Naive B cell (primary cell): ENCODE measurements around the gene SCN8A. TPM values are rescaled to one million over a fixed set of nuclear protein-coding genes. Genes with fewer than 3 reads are reported as not detected.

Experiments used
- ATAC-seq, 2 donors: fragments of 150-1000 bp; cut with Tn5 transposase; 2 replicates each; pipeline ENCODE4 v1.10.0; 2021; ENCODE audit warnings: low read depth in 2 of 2, mild to moderate bottlenecking in 2 of 2, moderate library complexity in 2 of 2
- DNase-seq: peaks from one replicate; pipeline ENCODE4 v3.0.0; 2022
- H3K27ac Mint-ChIP-seq, 6 donors: one replicate each; pipeline ENCODE4 v1.8.0; 2020 to 2022; ENCODE audit warnings: mild to moderate bottlenecking in 6 of 6, mixed read lengths in 6 of 6, moderate library complexity in 5 of 6, inconsistent platforms in 2 of 6
- H3K27me3 Mint-ChIP-seq, 3 donors: one replicate each; pipeline ENCODE4 v1.8.0; 2021 to 2022; ENCODE audit warnings: mixed read lengths in 3 of 3, mild to moderate bottlenecking in 1 of 3
- H3K36me3 Mint-ChIP-seq, 2 donors: one replicate each; pipeline ENCODE4 v1.8.0; 2020 to 2022; ENCODE audit warnings: mixed read lengths in 2 of 2, inconsistent platforms in 1 of 2, mild to moderate bottlenecking in 1 of 2
- H3K4me1 Mint-ChIP-seq, 3 donors: one replicate each; pipeline ENCODE4 v1.8.0; 2020 to 2022; ENCODE audit warnings: mixed read lengths in 3 of 3, inconsistent platforms in 1 of 3, mild to moderate bottlenecking in 1 of 3, moderate library complexity in 1 of 3
- H3K4me3 Mint-ChIP-seq, 8 donors: one replicate each; pipeline ENCODE4 v1.8.0; 2020 to 2022; ENCODE audit warnings: mild to moderate bottlenecking in 8 of 8, mixed read lengths in 8 of 8, moderate library complexity in 8 of 8, inconsistent platforms in 2 of 8
- H3K9me3 Mint-ChIP-seq, 7 donors: one replicate each; pipeline ENCODE4 v1.8.0; 2020 to 2022; ENCODE audit warnings: mixed read lengths in 7 of 7, mild to moderate bottlenecking in 5 of 7, inconsistent platforms in 2 of 7, moderate library complexity in 1 of 7
- polyA plus RNA-seq, 6 donors: library from polyadenylated mRNA; unstranded; fragments of 300-500 nt; fragmentation: Illumina TruSeq; gene quantifications; one replicate each; pipeline ENCODE4 v1.2.3, GENCODE V29; 2021; ENCODE audit warnings: low read depth in 6 of 6

SCN8A gene
- polyA plus RNA-seq, 6 donors from 2014 or later = 0.08 to 0.83 (median 0.37) TPM

- ATAC-seq = no peak
- DNase-seq = no peak
- Mint-ChIP-seq H3K27me3 (peaks cover 9 to 30% (median 18%) of the 10 kb centered on the region in 3 donors), H3K4me3 (no peak overlapping the region), H3K27ac (no peak overlapping the region), H3K36me3 (no peaks in the 10 kb centered on the region), H3K4me1 (no peaks in the 10 kb centered on the region), H3K9me3 (no peaks in the 10 kb centered on the region)
Observed at GRCh38 chr12:51749206-51749985, 158.4 kb downstream of the SCN8A start.

GRCh38 chr12:51749986-51750317 is 158.9 kb downstream of the SCN8A start:
- H3K27me3 Mint-ChIP-seq = peaks cover 4 to 24% (median 14%) of the 10 kb centered on the region in 3 donors

GRCh38 chr12:51751661-51752060 is 160.6 kb downstream of the SCN8A start:
- DNase-seq (no peak), ATAC-seq (no peak)
- no peak overlapping the region for H3K27ac Mint-ChIP-seq
- no peaks in the 10 kb centered on the region for H3K9me3 Mint-ChIP-seq
- H3K4me1 Mint-ChIP-seq = no peaks in the 10 kb centered on the region
- H3K36me3 Mint-ChIP-seq = no peaks in the 10 kb centered on the region
- peaks cover 7 to 35% (median 12%) of the 10 kb centered on the region in 3 donors for H3K27me3 Mint-ChIP-seq
- no peak overlapping the region for H3K4me3 Mint-ChIP-seq

More at GRCh38 chr12:51749986-51750317, 158.9 kb downstream of the SCN8A start:
- H3K4me3 Mint-ChIP-seq = no peak overlapping the region
- H3K27ac Mint-ChIP-seq = no peak overlapping the region
- H3K4me1 Mint-ChIP-seq = no peaks in the 10 kb centered on the region
- ATAC-seq (no peak), DNase-seq (no peak)
- no peaks in the 10 kb centered on the region for H3K9me3 Mint-ChIP-seq
- no peaks in the 10 kb centered on the region for H3K36me3 Mint-ChIP-seq

GRCh38 chr12:51752234-51752889 is 161.3 kb downstream of the SCN8A start:
- Mint-ChIP-seq H3K27me3 (peaks cover 7 to 36% (median 14%) of the 10 kb centered on the region in 3 donors), H3K9me3 (no peaks in the 10 kb centered on the region), H3K27ac (no peak overlapping the region), H3K4me3 (no peak overlapping the region), H3K4me1 (no peaks in the 10 kb centered on the region), H3K36me3 (no peaks in the 10 kb centered on the region)
- ATAC-seq = no peak
- no peak for DNase-seq

GRCh38 chr12:51753980-51754675 is 163.1 kb downstream of the SCN8A start:
- no peak overlapping the region for H3K4me3 Mint-ChIP-seq
- no peaks in the 10 kb centered on the region for H3K4me1 Mint-ChIP-seq
- DNase-seq (no peak), ATAC-seq (no peak)
- H3K9me3 Mint-ChIP-seq = no peaks in the 10 kb centered on the region
- no peak overlapping the region for H3K27ac Mint-ChIP-seq
- H3K27me3 Mint-ChIP-seq = peaks cover 7 to 30% (median 11%) of the 10 kb centered on the region in 3 donors
- H3K36me3 Mint-ChIP-seq = no peaks in the 10 kb centered on the region

- no peak for ATAC-seq
- no peaks in the 10 kb centered on the region for H3K4me1 Mint-ChIP-seq
- no peak overlapping the region for H3K27ac Mint-ChIP-seq
- H3K9me3 Mint-ChIP-seq = no peaks in the 10 kb centered on the region
- DNase-seq = no peak
- H3K4me3 Mint-ChIP-seq = no peak overlapping the region
- peaks cover 1 to 23% (median 10%) of the 10 kb centered on the region in 3 donors for H3K27me3 Mint-ChIP-seq
- no peaks in the 10 kb centered on the region for H3K36me3 Mint-ChIP-seq
Observed at GRCh38 chr12:51755251-51755650, 164.2 kb downstream of the SCN8A start.

- no peak overlapping the region for H3K4me3 Mint-ChIP-seq
- ATAC-seq (no peak), DNase-seq (no peak)
- no peaks in the 10 kb centered on the region for H3K9me3 Mint-ChIP-seq
- H3K36me3 Mint-ChIP-seq = no peaks in the 10 kb centered on the region
- H3K4me1 Mint-ChIP-seq = no peaks in the 10 kb centered on the region
- H3K27me3 Mint-ChIP-seq = peaks cover 0 to 13% (median 10%) of the 10 kb centered on the region in 3 donors
- no peak overlapping the region for H3K27ac Mint-ChIP-seq
Observed at GRCh38 chr12:51759175-51759574, 168.1 kb downstream of the SCN8A start.

GRCh38 chr12:51759695-51760094 is 168.7 kb downstream of the SCN8A start:
- Mint-ChIP-seq H3K9me3 (no peaks in the 10 kb centered on the region), H3K36me3 (no peaks in the 10 kb centered on the region), H3K27me3 (peaks cover 0 to 13% (median 10%) of the 10 kb centered on the region in 3 donors), H3K4me3 (no peak overlapping the region), H3K27ac (no peak overlapping the region), H3K4me1 (no peaks in the 10 kb centered on the region)
- DNase-seq (no peak), ATAC-seq (no peak)

- H3K36me3 Mint-ChIP-seq = no peaks in the 10 kb centered on the region
- DNase-seq (no peak), ATAC-seq (no peak)
- H3K27me3 Mint-ChIP-seq = peaks cover 0 to 13% (median 10%) of the 10 kb centered on the region in 3 donors
- H3K4me1 Mint-ChIP-seq = no peaks in the 10 kb centered on the region
- no peak overlapping the region for H3K27ac Mint-ChIP-seq
- H3K4me3 Mint-ChIP-seq = no peak overlapping the region
- no peaks in the 10 kb centered on the region for H3K9me3 Mint-ChIP-seq
Observed at GRCh38 chr12:51760231-51760630, 169.2 kb downstream of the SCN8A start.

- Mint-ChIP-seq H3K27me3 (peaks cover 0 to 6% (median 0%) of the 10 kb centered on the region in 3 donors), H3K36me3 (no peaks in the 10 kb centered on the region), H3K4me1 (no peaks in the 10 kb centered on the region), H3K27ac (no peak overlapping the region), H3K9me3 (no peaks in the 10 kb centered on the region), H3K4me3 (no peak overlapping the region)
- ATAC-seq (no peak), DNase-seq (no peak)
Observed at GRCh38 chr12:51763743-51764142, 172.7 kb downstream of the SCN8A start.

GRCh38 chr12:51766067-51766676 is 175.1 kb downstream of the SCN8A start:
- H3K4me1 Mint-ChIP-seq = no peaks in the 10 kb centered on the region
- no peaks in the 10 kb centered on the region for H3K9me3 Mint-ChIP-seq
- H3K27me3 Mint-ChIP-seq = peaks cover 4 to 13% (median 4%) of the 10 kb centered on the region in 3 donors
- H3K27ac Mint-ChIP-seq = peak overlapping the region in 1 of 6 donors; percentile 51
- ATAC-seq (no peak), DNase-seq (no peak)
- no peak overlapping the region for H3K4me3 Mint-ChIP-seq
- no peaks in the 10 kb centered on the region for H3K36me3 Mint-ChIP-seq

- no peak for DNase-seq
- no peaks in the 10 kb centered on the region for H3K36me3 Mint-ChIP-seq
- no peak overlapping the region for H3K27ac Mint-ChIP-seq
- peaks cover 7 to 9% (median 9%) of the 10 kb centered on the region in 3 donors for H3K27me3 Mint-ChIP-seq
- H3K9me3 Mint-ChIP-seq = no peaks in the 10 kb centered on the region
- ATAC-seq = no peak
- H3K4me1 Mint-ChIP-seq = no peaks in the 10 kb centered on the region
- H3K4me3 Mint-ChIP-seq = no peak overlapping the region
Observed at GRCh38 chr12:51771008-51771407, 180.0 kb downstream of the SCN8A start.

GRCh38 chr12:51773145-51773869 is 182.3 kb downstream of the SCN8A start:
- Mint-ChIP-seq H3K36me3 (no peaks in the 10 kb centered on the region), H3K27ac (no peak overlapping the region), H3K9me3 (no peaks in the 10 kb centered on the region), H3K4me1 (no peaks in the 10 kb centered on the region), H3K27me3 (peaks cover 7 to 14% (median 9%) of the 10 kb centered on the region in 3 donors), H3K4me3 (no peak overlapping the region)
- DNase-seq (no peak), ATAC-seq (no peak)
